IPS-20b (cell line): ENCODE measurements around the gene SPATA33.

ENCODE experiments used
- H3K27ac ChIP-seq: one replicate; pipeline ENCODE4 v1.5.1; 2013; ENCODE audit warnings: low read length
- H3K27me3 ChIP-seq: 2 replicates; pipeline ENCODE4 v1.6.1; 2013; ENCODE audit warnings: mild to moderate bottlenecking, low read length, inconsistent platforms; ENCODE audit not compliant: insufficient read depth
- H3K36me3 ChIP-seq: 2 replicates; pipeline ENCODE4 v1.6.1; 2013; ENCODE audit warnings: low read depth, mild to moderate bottlenecking, inconsistent platforms, low read length, moderate library complexity; ENCODE audit not compliant: insufficient read depth
- H3K4me1 ChIP-seq: 2 replicates; pipeline ENCODE4 v1.6.1; 2013; ENCODE audit warnings: mild to moderate bottlenecking, control low read depth, inconsistent platforms, low read length, moderate library complexity; ENCODE audit not compliant: insufficient read depth
- H3K4me3 ChIP-seq: 2 replicates; pipeline ENCODE4 v1.5.1; 2013; ENCODE audit warnings: mild to moderate bottlenecking, low read length, inconsistent platforms
- H3K9ac ChIP-seq: 2 replicates; pipeline ENCODE4 v1.6.1; 2013; ENCODE audit warnings: low read depth, mild to moderate bottlenecking, inconsistent platforms, low read length, moderate library complexity
- H3K9me3 ChIP-seq: 2 replicates; pipeline ENCODE4 v1.6.1; 2013; ENCODE audit warnings: mild to moderate bottlenecking, low read depth, low read length, inconsistent platforms; ENCODE audit not compliant: insufficient read depth

SPATA33 gene

DNA sequence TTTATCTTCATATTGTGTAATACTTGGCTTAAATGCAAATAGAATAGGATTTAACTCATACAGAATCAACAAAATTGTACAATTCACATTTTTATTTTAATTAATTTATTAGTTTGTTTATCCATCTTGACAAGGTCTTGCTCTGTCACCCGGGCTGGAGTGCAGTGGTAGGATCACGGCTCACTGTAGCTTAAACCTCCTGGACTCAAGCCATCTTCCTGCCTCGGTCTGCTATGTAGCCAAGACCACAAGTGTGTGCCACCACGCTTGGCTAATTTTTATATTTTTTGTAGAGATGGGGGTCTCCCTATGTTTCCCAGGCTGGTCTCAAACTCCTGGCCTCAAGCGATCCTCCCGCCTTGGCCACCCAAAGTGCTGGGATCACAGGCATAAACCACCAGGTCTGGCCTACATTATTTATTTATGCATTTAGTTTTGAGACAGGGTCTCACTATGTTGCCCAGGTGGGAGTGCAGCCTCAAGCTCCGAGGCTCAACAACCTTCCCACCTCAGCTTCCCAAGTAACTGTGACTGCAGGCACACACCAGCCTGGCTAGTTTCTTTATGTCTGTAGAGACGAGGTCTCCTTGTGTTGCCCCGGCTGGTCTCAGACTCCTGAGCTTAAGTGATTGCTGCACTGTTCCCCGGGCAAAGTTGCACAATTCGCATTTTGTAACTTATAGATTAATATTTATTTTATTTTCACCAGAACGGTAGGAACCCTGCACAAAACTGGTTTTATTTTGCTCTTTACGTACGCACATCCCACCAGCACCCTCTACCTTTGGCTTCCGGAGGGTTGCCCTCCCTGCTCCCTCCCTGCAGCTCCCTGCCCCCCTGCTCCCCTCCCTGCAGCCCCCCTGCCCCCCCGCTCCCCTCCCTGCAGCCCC is 39.3 kb upstream of the SPATA33 start:
- Histone ChIP-seq H3K27ac (no peak overlapping the region), H3K36me3 (no peaks in the 10 kb centered on the region), H3K4me3 (no peak overlapping the region), H3K9me3 (no peaks in the 10 kb centered on the region), H3K27me3 (peaks cover 6% of the 10 kb centered on the region; the same call in 1 of the 2 replicates), H3K4me1 (no peaks in the 10 kb centered on the region), H3K9ac (no peak overlapping the region)

DNA sequence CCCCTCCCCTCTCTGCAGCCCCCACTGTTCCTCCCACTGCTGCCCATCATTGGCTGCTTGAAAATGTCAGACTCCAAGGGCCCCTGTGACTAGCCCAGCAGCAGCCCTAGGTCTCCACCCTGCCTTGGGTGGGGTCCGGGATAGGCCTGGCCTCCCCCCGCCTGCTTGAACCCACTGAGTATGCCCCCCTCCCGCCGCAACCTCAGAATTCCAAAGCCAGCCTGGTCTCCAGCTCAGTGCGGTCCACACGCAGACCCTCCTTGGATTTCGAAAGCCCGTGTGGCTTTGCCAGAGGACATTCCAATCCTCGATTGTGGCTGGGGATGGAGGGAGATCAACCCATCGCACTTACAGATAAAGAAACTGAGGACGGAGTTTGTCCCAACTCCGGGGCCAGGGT is 37.8 kb upstream of the SPATA33 start:
- Histone ChIP-seq H3K36me3 (no peaks in the 10 kb centered on the region), H3K9me3 (no peaks in the 10 kb centered on the region), H3K4me1 (no peaks in the 10 kb centered on the region), H3K9ac (no peak overlapping the region), H3K27me3 (peaks cover 21% of the 10 kb centered on the region), H3K4me3 (no peak overlapping the region), H3K27ac (no peak overlapping the region)

DNA sequence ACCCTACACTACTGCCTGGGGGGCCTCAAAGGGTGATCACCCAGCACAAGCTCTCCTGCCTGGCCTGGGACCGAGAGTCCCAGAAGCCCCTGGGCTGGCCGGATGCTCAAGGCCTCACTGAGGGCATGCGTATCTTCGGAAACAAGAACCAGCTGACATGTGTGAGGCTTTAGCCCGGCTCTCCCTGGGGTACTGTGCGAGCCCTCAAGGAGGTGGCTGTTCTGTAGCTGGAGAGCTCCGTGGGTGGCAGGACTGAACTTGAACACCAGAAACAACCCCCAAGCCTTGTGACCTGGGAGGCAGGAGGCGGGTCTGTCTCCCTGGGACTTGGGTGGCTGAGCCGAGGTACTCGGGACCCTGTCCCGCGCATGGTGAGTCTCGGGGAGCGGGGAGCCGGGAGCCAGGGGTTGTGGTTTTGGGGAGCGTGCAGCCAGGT is 37.2 kb upstream of the SPATA33 start:
- Histone ChIP-seq H3K4me3 (no peak overlapping the region), H3K9ac (no peak overlapping the region), H3K27me3 (peaks cover 27% of the 10 kb centered on the region), H3K9me3 (no peaks in the 10 kb centered on the region), H3K4me1 (peaks cover 3% of the 10 kb centered on the region; the same call in 1 of the 2 replicates), H3K27ac (no peak overlapping the region), H3K36me3 (no peaks in the 10 kb centered on the region)

DNA sequence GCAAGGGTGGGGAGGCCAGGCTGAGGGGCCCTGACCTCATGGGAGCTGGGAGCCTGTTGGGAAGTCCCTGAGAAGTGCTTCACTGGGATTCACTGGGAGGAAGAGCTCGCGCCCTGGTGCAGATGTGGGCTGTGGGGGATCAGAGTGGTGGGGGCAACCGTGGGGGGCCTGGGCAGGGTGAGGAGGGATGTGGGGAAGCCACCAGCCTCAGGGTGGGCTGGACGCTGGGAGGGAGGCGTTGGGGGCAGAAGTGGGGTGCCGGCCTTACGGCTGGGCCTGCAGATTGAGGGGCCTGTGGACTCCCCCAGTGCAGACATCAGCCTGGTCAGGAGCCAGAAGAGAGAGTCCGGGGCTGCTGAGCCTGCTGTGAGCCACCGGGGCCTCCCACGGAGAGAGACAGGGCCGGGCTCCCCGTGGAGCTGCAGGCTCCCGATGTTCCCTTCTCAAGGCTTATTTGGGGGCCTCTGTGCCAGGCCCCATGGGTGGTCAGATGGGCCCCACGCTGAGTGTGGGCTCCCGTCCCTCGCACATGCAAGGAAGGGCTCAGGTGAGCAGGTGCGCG is 36.4 kb upstream of the SPATA33 start:
- no peak overlapping the region for H3K27ac ChIP-seq
- H3K27me3 ChIP-seq: peaks cover 35% of the 10 kb centered on the region
- no peak overlapping the region for H3K9ac ChIP-seq
- no peaks in the 10 kb centered on the region for H3K36me3 ChIP-seq
- peaks cover 4% of the 10 kb centered on the region; the same call in 1 of the 2 replicates for H3K4me1 ChIP-seq
- H3K4me3 ChIP-seq: no peak overlapping the region
- H3K9me3 ChIP-seq: no peaks in the 10 kb centered on the region

DNA sequence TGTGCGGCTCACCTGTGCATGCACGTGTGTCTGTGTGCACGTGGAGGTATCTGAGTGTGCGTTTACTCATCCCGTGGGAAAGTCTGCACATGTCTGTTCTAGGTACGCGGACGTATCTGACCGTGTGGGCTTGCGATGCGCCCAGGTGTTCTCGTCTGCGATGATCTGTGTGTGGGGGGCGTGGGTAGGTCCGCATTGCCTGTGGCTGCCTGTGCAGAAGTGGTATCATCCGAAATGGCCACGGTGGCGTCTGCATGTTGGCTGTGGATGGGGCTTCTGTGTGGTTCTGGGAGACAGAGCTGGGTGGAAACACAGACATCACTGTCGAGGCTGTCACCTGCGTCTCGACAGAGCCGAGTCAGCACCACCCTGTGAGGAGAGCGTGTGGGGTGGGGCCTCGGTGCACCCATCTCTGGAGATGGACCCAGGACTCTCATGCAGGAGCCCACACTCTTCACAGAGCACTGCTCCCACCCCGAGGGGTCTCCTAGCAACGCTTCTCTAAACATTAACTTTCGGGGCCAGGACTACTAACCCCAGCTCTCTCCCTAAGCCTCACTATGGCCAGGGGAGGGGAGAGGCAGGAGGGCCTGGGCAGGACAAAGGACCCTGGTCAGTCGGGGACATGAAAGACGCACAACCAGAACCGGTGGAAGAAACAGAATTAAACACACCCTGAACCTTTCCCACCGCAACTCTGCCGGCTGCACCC is 35.8 kb upstream of the SPATA33 start:
- no peak overlapping the region for H3K9ac ChIP-seq
- H3K4me1 ChIP-seq: peaks cover 4% of the 10 kb centered on the region; the same call in 1 of the 2 replicates
- H3K4me3 ChIP-seq: no peak overlapping the region
- peaks cover 35% of the 10 kb centered on the region for H3K27me3 ChIP-seq
- no peaks in the 10 kb centered on the region for H3K36me3 ChIP-seq
- no peaks in the 10 kb centered on the region for H3K9me3 ChIP-seq
- H3K27ac ChIP-seq: no peak overlapping the region

DNA sequence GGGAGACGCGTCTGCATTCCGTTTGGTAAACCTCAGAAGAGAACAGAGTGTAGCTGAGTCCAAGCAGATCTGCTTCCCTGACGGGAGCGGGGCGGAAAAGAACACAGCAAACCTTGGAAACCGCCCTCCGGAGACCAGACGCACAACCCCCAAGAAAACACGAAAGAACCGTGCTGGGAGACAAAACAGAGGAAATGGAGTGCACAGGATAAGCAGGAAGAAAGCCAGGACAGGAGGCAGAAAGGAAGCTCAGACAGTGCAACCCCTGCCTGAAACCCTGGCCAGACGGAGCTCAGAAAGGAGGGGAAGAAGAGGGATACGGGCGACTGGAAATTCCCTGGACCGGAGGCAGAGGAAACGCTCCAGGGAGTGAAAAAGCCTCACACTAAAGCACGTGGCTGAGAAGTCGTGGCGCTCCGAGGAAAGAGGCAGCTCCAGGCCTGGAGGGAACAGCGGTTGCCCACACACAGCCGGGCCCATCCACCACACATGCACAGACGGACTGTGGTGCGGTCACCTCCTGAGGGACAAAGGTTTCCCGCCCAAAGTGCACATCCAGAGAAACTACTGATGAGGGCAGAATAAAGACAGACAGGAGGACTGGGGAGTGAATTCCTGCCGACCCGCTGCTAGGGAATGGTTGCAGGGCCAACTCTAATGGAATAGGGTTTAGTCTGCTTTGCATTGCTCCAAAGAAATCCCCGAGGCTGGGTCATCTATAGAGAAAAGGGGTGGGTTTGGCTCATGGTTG is 34.0 kb upstream of the SPATA33 start:
- H3K36me3 ChIP-seq: no peaks in the 10 kb centered on the region
- peaks cover 4% of the 10 kb centered on the region; the same call in 1 of the 2 replicates for H3K4me1 ChIP-seq
- no peak overlapping the region for H3K4me3 ChIP-seq
- no peaks in the 10 kb centered on the region for H3K9me3 ChIP-seq
- no peak overlapping the region; the same call in 1 of the 2 replicates for H3K9ac ChIP-seq
- no peak overlapping the region for H3K27ac ChIP-seq
- peaks cover 35% of the 10 kb centered on the region for H3K27me3 ChIP-seq

DNA sequence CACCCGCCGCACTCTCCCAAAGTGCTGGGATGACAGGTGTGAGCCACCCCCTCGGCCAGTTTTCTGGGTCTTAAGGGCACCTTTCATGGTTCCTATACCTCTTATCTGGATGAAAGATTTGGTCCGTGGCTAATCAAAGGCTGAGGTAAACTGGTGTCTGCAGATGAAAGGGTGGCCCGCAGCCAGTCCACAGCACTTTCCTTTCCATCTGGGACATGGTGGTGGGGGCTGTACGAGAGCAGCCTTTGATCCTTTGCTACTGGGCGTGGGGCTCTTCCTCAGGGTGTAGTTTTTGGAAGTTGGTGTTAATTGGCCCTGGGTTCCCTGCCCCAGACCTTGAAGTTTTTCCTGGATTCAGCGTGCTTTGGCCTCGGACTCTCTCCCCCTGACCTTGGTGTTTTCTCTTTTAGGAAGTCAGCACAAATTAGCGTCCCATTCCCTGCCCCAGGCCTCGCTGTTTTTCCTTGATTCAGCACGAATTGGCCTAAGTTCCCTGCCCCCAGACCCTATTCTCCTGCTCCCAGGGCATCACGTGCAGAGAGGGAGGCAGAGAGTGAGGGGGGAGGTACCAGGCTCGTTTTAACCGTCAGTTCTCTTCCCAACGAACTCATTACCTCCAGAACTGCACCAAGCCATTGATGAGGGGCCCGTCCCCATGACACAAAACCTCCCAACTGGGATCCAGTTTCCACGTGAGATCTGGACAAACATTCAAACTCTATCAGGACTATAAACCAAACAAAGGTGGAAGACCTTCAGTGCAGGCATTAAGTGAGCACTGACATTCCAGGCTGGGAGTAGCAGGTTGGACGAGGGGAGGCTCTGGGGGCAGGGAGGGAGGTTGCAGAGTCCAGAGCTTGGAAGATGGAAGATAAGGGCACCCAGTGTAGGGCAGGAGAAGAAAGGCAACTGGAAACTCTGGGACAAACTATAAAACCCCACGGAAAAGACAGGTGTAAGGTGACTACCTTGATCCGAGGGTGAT is 32.6 kb upstream of the SPATA33 start:
- H3K4me3 ChIP-seq: no peak overlapping the region

DNA sequence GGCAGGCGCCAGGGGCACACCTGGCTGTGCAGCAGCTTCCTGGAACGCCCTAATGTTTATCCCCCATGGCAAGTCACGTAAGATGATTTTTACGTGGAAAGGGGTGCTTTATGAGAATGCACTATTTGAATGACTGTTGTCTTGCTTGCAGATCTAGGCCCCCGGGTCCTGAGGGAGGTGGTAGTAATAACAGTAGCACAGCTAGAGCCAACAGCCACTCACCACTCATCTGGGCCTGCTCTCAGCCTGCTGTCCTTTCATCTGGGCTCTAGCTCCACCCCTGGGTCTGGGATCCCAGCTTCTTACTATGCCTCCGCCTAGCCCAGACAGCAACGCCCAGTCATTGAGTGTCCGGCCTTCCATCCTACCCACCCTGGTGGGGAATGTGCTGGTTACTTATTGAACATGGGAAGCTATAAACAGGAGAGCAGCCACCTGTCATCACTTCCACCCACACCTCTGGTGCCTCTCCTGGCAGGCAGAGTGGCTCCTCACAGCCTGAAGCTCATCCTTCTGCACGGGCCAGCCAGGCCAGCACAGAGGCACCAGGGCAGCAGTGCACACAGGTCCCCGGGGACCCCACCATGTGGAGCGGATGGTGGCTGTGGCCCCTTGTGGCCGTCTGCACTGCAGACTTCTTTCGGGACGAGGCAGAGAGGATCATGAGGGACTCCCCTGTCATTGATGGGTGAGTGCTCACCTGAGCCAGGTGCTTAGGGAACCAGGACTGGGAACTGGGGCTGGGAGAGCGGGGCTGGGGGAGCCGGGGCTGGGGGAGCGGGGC is 27.6 kb upstream of the SPATA33 start:
- H3K36me3 ChIP-seq: no peaks in the 10 kb centered on the region
- H3K4me1 ChIP-seq: peaks cover 4% of the 10 kb centered on the region; the same call in 1 of the 2 replicates
- H3K27me3 ChIP-seq: peaks cover 13% of the 10 kb centered on the region
- H3K9me3 ChIP-seq: no peaks in the 10 kb centered on the region; the same call in 1 of the 2 replicates
- no peak overlapping the region for H3K9ac ChIP-seq
- no peak overlapping the region for H3K27ac ChIP-seq
- no peak overlapping the region for H3K4me3 ChIP-seq

More for the DNA sequence above, 32.6 kb upstream of the SPATA33 start:
- H3K36me3 ChIP-seq: no peaks in the 10 kb centered on the region
- H3K4me1 ChIP-seq: peaks cover 4% of the 10 kb centered on the region; the same call in 1 of the 2 replicates
- peaks cover 35% of the 10 kb centered on the region for H3K27me3 ChIP-seq
- no peak overlapping the region for H3K9ac ChIP-seq
- H3K27ac ChIP-seq: no peak overlapping the region
- H3K9me3 ChIP-seq: no peaks in the 10 kb centered on the region; the same call in 1 of the 2 replicates

DNA sequence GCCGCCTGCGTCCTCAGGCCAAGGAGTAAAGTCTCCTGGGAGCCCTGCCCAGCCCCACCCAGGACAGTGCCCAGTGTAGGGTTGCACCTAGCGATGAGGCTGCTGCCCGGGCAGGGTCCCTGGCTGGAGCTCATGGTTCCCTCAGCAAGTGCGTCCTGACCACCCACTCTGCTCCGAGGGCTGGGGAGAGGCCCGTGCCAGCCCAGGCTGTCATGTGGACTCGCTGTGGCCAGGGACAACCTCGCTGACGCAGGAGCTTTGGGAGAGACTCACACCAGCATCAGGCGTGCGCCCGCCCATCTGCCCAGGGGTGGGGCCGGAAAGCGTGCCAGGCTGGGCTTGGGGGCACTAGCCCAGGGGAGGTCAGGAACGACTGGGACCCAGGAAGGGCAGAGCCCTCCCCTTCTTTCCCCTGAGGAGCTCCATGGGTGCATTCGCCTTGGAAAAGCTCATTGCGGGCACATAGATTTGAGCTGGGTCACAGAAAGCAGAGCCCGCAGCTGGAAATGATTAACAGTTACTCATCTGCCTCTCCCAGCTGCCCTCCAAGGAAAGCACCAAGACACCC is 24.5 kb upstream of the SPATA33 start:
- Histone ChIP-seq H3K36me3 (no peaks in the 10 kb centered on the region), H3K9ac (no peak overlapping the region), H3K4me1 (no peaks in the 10 kb centered on the region), H3K27ac (no peak overlapping the region), H3K27me3 (peaks cover 5% of the 10 kb centered on the region; the same call in 1 of the 2 replicates), H3K9me3 (no peaks in the 10 kb centered on the region; the same call in 1 of the 2 replicates), H3K4me3 (no peak overlapping the region)
